NB4 (cell line): Measurements from ENCODE around the gene DGKI.

Source experiments
- DNase-seq: peaks from one replicate; pipeline ENCODE4 v3.0.0; 2010; ENCODE audit warnings: low read depth
- H3K4me3 ChIP-seq: one replicate; pipeline ENCODE4 v1.5.1; 2011; ENCODE audit warnings: mild to moderate bottlenecking, low read depth, low read length, moderate library complexity
- CTCF ChIP-seq: IDR thresholded peaks from one replicate; pipeline ENCODE4 v1.5.1; 2012; ENCODE audit warnings: low read depth, low read length
- MAX ChIP-seq: IDR thresholded peaks from 2 replicates; pipeline ENCODE4 v1.6.1; 2011; ENCODE audit warnings: low read depth, low read length
- MYC ChIP-seq: IDR thresholded peaks from 2 replicates; pipeline ENCODE4 v1.6.1; 2011; ENCODE audit warnings: low read depth, low read length
- POLR2A ChIP-seq: IDR thresholded peaks from 2 replicates; pipeline ENCODE4 v1.6.1; 2011; ENCODE audit warnings: mild to moderate bottlenecking; ENCODE audit not compliant: insufficient read length; ENCODE audit errors: extremely low read depth

The DGKI gene

GRCh38 chr7:137544453-137545058 lies 302.2 kb downstream of the DGKI start:
- no peak overlapping the region for H3K4me3 ChIP-seq
- TF ChIP-seq MAX: no peak
- TF ChIP-seq CTCF: no peak
- DNase-seq: no peak

- H3K4me3 ChIP-seq: no peak overlapping the region
- DNase-seq: no peak
- no peak for TF ChIP-seq POLR2A
Measured at GRCh38 chr7:137539111-137539715, 307.6 kb downstream of the DGKI start.

GRCh38 chr7:137538361-137538762 lies 308.4 kb downstream of the DGKI start:
- H3K4me3 ChIP-seq: no peak overlapping the region
- no peak for DNase-seq
- TF ChIP-seq CTCF (no peak), MYC (no peak), MAX (no peak), POLR2A (no peak)

- no peak overlapping the region for H3K4me3 ChIP-seq
- DNase-seq: no peak
- TF ChIP-seq POLR2A (no peak), CTCF (no peak), MYC (no peak), MAX (no peak)
Measured at GRCh38 chr7:137535579-137535978, 311.2 kb downstream of the DGKI start.

GRCh38 chr7:137531671-137532070 lies 315.1 kb downstream of the DGKI start:
- no peak for DNase-seq
- TF ChIP-seq POLR2A (no peak), CTCF (no peak), MYC (no peak), MAX (no peak)
- H3K4me3 ChIP-seq: no peak overlapping the region

GRCh38 chr7:137527634-137528033 lies 319.1 kb downstream of the DGKI start:
- H3K4me3 ChIP-seq: no peak overlapping the region
- DNase-seq: no peak
- TF ChIP-seq MYC (no peak), CTCF (no peak)
